ENCODE measurements around the gene POLA1.

GRCh38 chrX:24767557-24767956 lies 73.8 kb downstream of the POLA1 start:
- TF ChIP-seq ZFP3 (CRISPR knock-in tag; IDR thresholded peaks at IDR 0.05) (no peak), TSHZ2 (CRISPR knock-in tag; IDR thresholded peaks at IDR 0.05) (no peak), GLIS3 (CRISPR knock-in tag; IDR thresholded peaks at IDR 0.05) (no peak), RARB (CRISPR knock-in tag; IDR thresholded peaks at IDR 0.05) (no peak), PATZ1 (CRISPR knock-in tag; IDR thresholded peaks at IDR 0.05; ENCODE audit: borderline replicate concordance) (no peak), TOX (CRISPR knock-in tag; IDR thresholded peaks at IDR 0.05; ENCODE audit: borderline replicate concordance) (no peak), ZC3H10 (CRISPR knock-in tag; IDR thresholded peaks at IDR 0.05) (no peak), OSR1 (CRISPR knock-in tag; IDR thresholded peaks at IDR 0.05) (no peak), CREB5 (CRISPR knock-in tag; IDR thresholded peaks at IDR 0.05; ENCODE audit: low read depth) (no peak), ZNF70 (CRISPR knock-in tag; IDR thresholded peaks at IDR 0.05) (no peak), ARNTL (CRISPR knock-in tag; IDR thresholded peaks at IDR 0.05; ENCODE audit: borderline replicate concordance, low read depth) (no peak), ESRRG (CRISPR knock-in tag; IDR thresholded peaks at IDR 0.05) (no peak), ZNF8 (CRISPR knock-in tag; IDR thresholded peaks at IDR 0.05) (no peak), CSRNP3 (CRISPR knock-in tag; IDR thresholded peaks at IDR 0.05) (no peak)
